H1 (cell line): ENCODE results near the gene FBN2. TPM values are rescaled to one million over a fixed set of nuclear protein-coding genes. Genes with fewer than 3 reads are reported as not detected.

ENCODE experiments used
- CTCF ChIA-PET: fragments of 300-600 bp; sonication (Branson Sonifier 250); formaldehyde crosslinking; loops from one replicate; lab custom pipeline; 2021; ENCODE audit not compliant: partially characterized antibody; lab: Charles Lee
- POLR2A ChIA-PET: fragments of 300-600 bp; sonication (Branson Sonifier 250); formaldehyde crosslinking; loops from one replicate; lab custom pipeline; 2021; ENCODE audit warnings: inconsistent platforms; ENCODE audit not compliant: partially characterized antibody; lab: Charles Lee
- DNase-seq, 2 experiments: peaks; one replicate each; pipeline versions ENCODE4 v3.0.0 to v3.0.0-alpha.2; 2010 to 2022; ENCODE audit warnings: low spot score in 2 of 2, low read depth in 1 of 2, mixed read lengths in 1 of 2
- FAIRE-seq: peaks from 2 replicates; lab custom pipeline; 2011; peaks lifted over from hg19 to GRCh38; lab: Jason Lieb, UNC
- H2AFZ ChIP-seq: 2 replicates; pipeline ENCODE4 v1.8.1; 2012; ENCODE audit warnings: low read length, inconsistent platforms
- H2AK5ac ChIP-seq: 2 replicates; pipeline ENCODE4 v1.6.1; 2013; ENCODE audit warnings: low read depth, low read length
- H2BK120ac ChIP-seq: replicated peaks from 2 replicates; pipeline ENCODE3; 2013; ENCODE audit warnings: low read depth, low read length, inconsistent platforms
- H2BK12ac ChIP-seq: 2 replicates; pipeline ENCODE4 v1.6.1; 2013; ENCODE audit warnings: low read depth, low read length
- H2BK15ac ChIP-seq: 2 replicates; pipeline ENCODE4 v1.6.1; 2013; ENCODE audit warnings: low read length
- H2BK20ac ChIP-seq: 2 replicates; pipeline ENCODE4 v1.6.1; 2013; ENCODE audit warnings: low read length
- H2BK5ac ChIP-seq: 2 replicates; pipeline ENCODE4 v1.6.1; 2013; ENCODE audit warnings: low read depth, low read length
- H3K14ac ChIP-seq: 2 replicates; pipeline ENCODE4 v1.6.1; 2013; ENCODE audit warnings: inconsistent platforms; ENCODE audit not compliant: insufficient read length
- H3K18ac ChIP-seq: 2 replicates; pipeline ENCODE4 v1.6.1; 2013; ENCODE audit warnings: low read length; ENCODE audit errors: extremely low read depth
- H3K23ac ChIP-seq: 2 replicates; pipeline ENCODE4 v1.6.1; 2013; ENCODE audit warnings: inconsistent platforms; ENCODE audit not compliant: insufficient read length
- H3K23me2 ChIP-seq: 2 replicates; pipeline ENCODE4 v1.6.1; 2013; ENCODE audit warnings: low read depth, low read length
- H3K27ac ChIP-seq: 2 replicates; pipeline ENCODE4 v1.6.1; 2011; ENCODE audit warnings: low read depth, low read length, inconsistent platforms
- H3K27me3 ChIP-seq, 4 experiments: replicated peaks in 1 of 4; 1 replicate in 1 of 4; 2 replicates in 3 of 4; pipeline versions ENCODE4 v1.6.1 to v1.8.1; 2011 to 2013; ENCODE audit warnings: low read length in 3 of 4, mild to moderate bottlenecking in 3 of 4, inconsistent platforms in 2 of 4, mixed read lengths in 2 of 4, moderate library complexity in 1 of 4; ENCODE audit not compliant: control insufficient read depth in 3 of 4, insufficient read depth in 3 of 4; ENCODE audit errors: extremely low read depth in 1 of 4
- H3K36me3 ChIP-seq, 4 experiments: 2 replicates each; pipeline versions ENCODE4 v1.6.1 to v1.8.1; 2011 to 2013; ENCODE audit warnings: mild to moderate bottlenecking in 4 of 4, low read length in 3 of 4, moderate library complexity in 2 of 4, control low read depth in 1 of 4, inconsistent platforms in 1 of 4; ENCODE audit not compliant: insufficient read depth in 4 of 4, control insufficient read depth in 2 of 4
- H3K4ac ChIP-seq: replicated peaks from 2 replicates; pipeline ENCODE3; 2013; ENCODE audit warnings: low read length, low read depth, mixed read lengths, inconsistent platforms; ENCODE audit not compliant: insufficient read length
- H3K4me1 ChIP-seq, 4 experiments: replicated peaks in 1 of 4; 1 replicate in 1 of 4; 2 replicates in 3 of 4; pipeline versions ENCODE4 v1.6.1 to v1.8.1; 2011 to 2013; ENCODE audit warnings: low read length in 3 of 4, inconsistent platforms in 2 of 4, mixed read lengths in 1 of 4; ENCODE audit not compliant: insufficient read depth in 4 of 4, control insufficient read depth in 3 of 4
- H3K4me2 ChIP-seq, 2 experiments: 2 replicates each; pipeline versions ENCODE4 v1.6.1 to v1.8.1; 2011 to 2013; ENCODE audit warnings: low read depth in 2 of 2, low read length in 2 of 2, control low read depth in 1 of 2, inconsistent platforms in 1 of 2, mild to moderate bottlenecking in 1 of 2; ENCODE audit not compliant: insufficient read depth in 1 of 2
- H3K4me3 ChIP-seq, 4 experiments: fragments of 200-600, 300-600 bp in 1 of 4; sonication (generic), shearing (Covaris generic), sonication (Bioruptor Twin) in 1 of 4; 2 replicates each; pipeline versions ENCODE4 v1.5.1 to v1.8.1; 2011 to 2016; ENCODE audit warnings: low read length in 4 of 4, low read depth in 3 of 4, control low read depth in 2 of 4, inconsistent platforms in 2 of 4, mild to moderate bottlenecking in 2 of 4, mixed read lengths in 1 of 4, moderate library complexity in 1 of 4; ENCODE audit not compliant: insufficient read depth in 2 of 4; ENCODE audit errors: extremely low read depth in 1 of 4
- H3K56ac ChIP-seq: replicated peaks from 2 replicates; pipeline ENCODE3; 2013; ENCODE audit warnings: low read depth, mild to moderate bottlenecking, mixed read lengths, low read length, inconsistent platforms; ENCODE audit not compliant: insufficient read length
- H3K79me1 ChIP-seq: 2 replicates; pipeline ENCODE4 v1.6.1; 2013; ENCODE audit warnings: low read depth, low read length, control low read depth
- H3K79me2 ChIP-seq, 2 experiments: 2 replicates each; pipeline versions ENCODE4 v1.6.1 to v1.8.1; 2012 to 2013; ENCODE audit warnings: low read length in 2 of 2, mild to moderate bottlenecking in 2 of 2, inconsistent platforms in 1 of 2; ENCODE audit not compliant: insufficient read depth in 2 of 2, control insufficient read depth in 1 of 2
- H3K9ac ChIP-seq, 4 experiments: replicated peaks in 1 of 4; 1 replicate in 1 of 4; 2 replicates in 3 of 4; pipeline versions ENCODE4 v1.6.1 to v1.8.1; 2011 to 2013; ENCODE audit warnings: low read depth in 3 of 4, low read length in 3 of 4, control low read depth in 2 of 4, mild to moderate bottlenecking in 2 of 4, moderate library complexity in 2 of 4, inconsistent platforms in 1 of 4; ENCODE audit errors: extremely low read depth in 1 of 4
- H3K9me3 ChIP-seq, 2 experiments: 2 replicates each; pipeline versions ENCODE4 v1.6.1 to v1.8.1; 2012 to 2013; ENCODE audit warnings: mild to moderate bottlenecking in 2 of 2, moderate library complexity in 2 of 2, control low read depth in 1 of 2, inconsistent platforms in 1 of 2, low read depth in 1 of 2, low read length in 1 of 2, mixed read lengths in 1 of 2; ENCODE audit not compliant: insufficient read depth in 2 of 2
- H4K20me1 ChIP-seq, 2 experiments: replicated peaks in 1 of 2; 2 replicates each; pipeline versions ENCODE3 to v1.8.1; 2011 to 2013; ENCODE audit warnings: inconsistent platforms in 2 of 2, low read length in 2 of 2, mild to moderate bottlenecking in 1 of 2; ENCODE audit not compliant: insufficient read depth in 2 of 2, control insufficient read depth in 1 of 2
- H4K5ac ChIP-seq: 2 replicates; pipeline ENCODE4 v1.6.1; 2013; ENCODE audit warnings: low read length, low read depth, mixed read lengths, inconsistent platforms; ENCODE audit not compliant: insufficient read length
- H4K8ac ChIP-seq: 2 replicates; pipeline ENCODE4 v1.8.0; 2013; ENCODE audit warnings: mild to moderate bottlenecking, moderate library complexity, low read length, inconsistent platforms; ENCODE audit not compliant: insufficient read depth; ENCODE audit errors: extremely low read depth
- H4K91ac ChIP-seq: replicated peaks from 2 replicates; pipeline ENCODE3; 2013; ENCODE audit warnings: low read length, mixed read lengths, inconsistent platforms; ENCODE audit not compliant: insufficient read length
- CBX5 ChIP-seq: fragments of 300-800, 300-1000 bp; sonication (generic); IDR thresholded peaks from 2 replicates; pipeline ENCODE4 v1.7.1; 2016; ENCODE audit warnings: antibody characterized with exemption, low read length, low read depth
- KDM4A ChIP-seq: IDR thresholded peaks from one replicate; pipeline ENCODE4 v1.7.1; 2012; ENCODE audit warnings: low read depth, mild to moderate bottlenecking, moderate library complexity, low read length, inconsistent platforms; ENCODE audit not compliant: severe bottlenecking
- WGBS, 2 experiments: shearing (Covaris generic) in 1 of 2; methylation state at CpG; one replicate each; pipeline versions ENCODE4 v1.1.6 to v1.1.7; 2013 to 2015; ENCODE audit warnings: low lambda C conversion rate in 2 of 2, mixed read lengths in 2 of 2, inconsistent platforms in 1 of 2, low coverage in 1 of 2, missing lambda C conversion rate in 1 of 2; ENCODE audit not compliant: insufficient replicate concordance in 2 of 2, insufficient coverage in 1 of 2, insufficient read length in 1 of 2; ENCODE audit errors: extremely low coverage in 1 of 2, missing lambda C conversion rate in 1 of 2; 5-methylcytosine and 5-hydroxymethylcytosine counted together
- polyA plus RNA-seq, 7 experiments: library from polyadenylated mRNA; depleted of rRNA in 3 of 7; stranded (reverse) in 5 of 7; unstranded in 2 of 7; fragments of >200 nt in 5 of 7; fragments of 200-250 nt in 2 of 7; gene quantifications; 1 replicate in 5 of 7; 2 replicates in 1 of 7; 4 replicates in 1 of 7; pipeline versions ENCODE4 v1.2.1 to v1.2.3, GENCODE V29; 2011 to 2013; ENCODE audit warnings: missing spikeins in 2 of 7, mixed read lengths in 2 of 7
- total RNA-seq: library from RNA; stranded (reverse); fragmentation: NEBNext Ultra II Directional; extraction: Animal tissue kit (Norgen Biotek cat#: 25700); gene quantifications from 2 replicates; pipeline ENCODE4 v1.2.1, GENCODE V29; 2021

Gene FBN2
- total and polyA plus RNA-seq, 2 of the 8 experiments (the other 6 are each of a cell fraction or from before 2014, with no cell fraction given), result 14.1 to 16.3 TPM

DNA sequence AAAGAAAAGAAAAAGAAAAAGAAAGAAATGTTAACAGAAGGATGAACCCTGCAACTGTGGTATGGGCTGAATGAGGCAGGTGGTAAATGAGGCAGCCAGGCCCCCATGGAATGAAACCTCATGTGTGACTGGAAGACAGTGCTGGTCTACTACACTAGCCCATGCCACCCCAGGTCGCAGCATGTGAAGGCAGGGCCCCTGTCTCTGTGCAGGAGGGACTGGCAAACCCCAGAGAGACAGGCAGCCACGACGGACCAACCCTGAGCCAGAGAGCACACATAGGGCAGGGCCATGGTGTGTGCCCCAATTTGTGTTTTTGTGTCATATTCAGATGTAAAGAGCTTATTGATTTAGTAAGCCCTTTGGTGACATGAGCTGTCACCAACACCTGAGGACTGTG, 198.5 kb downstream of the FBN2 start:
- Histone ChIP-seq H2BK12ac (no peak overlapping the region), H3K79me2 (no peaks in the 10 kb centered on the region), H3K36me3 (peaks cover 0 to 29% (median 3%) of the 10 kb centered on the region in 4 experiments; a peak in 5 of 8 replicates), H2BK120ac (no peak overlapping the region), H3K9ac (no peak overlapping the region), H3K4me3 (no peak overlapping the region), H2AK5ac (no peak overlapping the region), H3K23ac (no peak overlapping the region), H4K5ac (no peak overlapping the region), H3K27ac (no peak overlapping the region), H3K27me3 (no peaks in the 10 kb centered on the region), H3K9me3 (no peaks in the 10 kb centered on the region), H3K4ac (no peak overlapping the region), H4K20me1 (no peaks in the 10 kb centered on the region), H3K56ac (no peak overlapping the region), H3K4me2 (no peak overlapping the region), H2BK20ac (no peak overlapping the region), H4K91ac (no peak overlapping the region), H3K14ac (no peak overlapping the region), H4K8ac (no peak overlapping the region), H2BK5ac (no peak overlapping the region; the same call in 1 of the 2 replicates), H3K18ac (no peak overlapping the region), H2BK15ac (no peak overlapping the region), H3K4me1 (no peaks in the 10 kb centered on the region), H3K79me1 (no peaks in the 10 kb centered on the region), H2AFZ (no peak overlapping the region), H3K23me2 (no peaks in the 10 kb centered on the region)
- POLR2A ChIA-PET, result no interaction called here
- FAIRE-seq, result no peak
- CTCF ChIA-PET, result no interaction called here
- no peak for DNase-seq
- no peak for TF ChIP-seq KDM4A
- TF ChIP-seq CBX5, result no peak
- 100% methylated on average over 3 of the region's 3 CpGs; no CpG with 5 or more reads in 1 of the 2 experiments for WGBS, 2 experiments
